Activated B cell treated with CpG ODN at 0.5 μM for 24 hours (primary cell): Measurements from ENCODE around the gene GPD2. TPM values are rescaled to one million over a fixed set of nuclear protein-coding genes. Genes with fewer than 3 reads are reported as not detected.

Experiments used
- ATAC-seq: fragments of 200-7000 bp; cut with Tn5 transposase; one replicate; pipeline ENCODE4 v1.10.0; 2021; ENCODE audit warnings: low read depth, mild to moderate bottlenecking, moderate library complexity
- CTCF ChIA-PET: fragments of 350-600 bp; sonication (Branson Sonifier 250); formaldehyde crosslinking; loops from one replicate; lab custom pipeline; 2021; ENCODE audit warnings: antibody characterized with exemption; lab: Charles Lee
- POLR2A ChIA-PET: fragments of 350-600 bp; sonication (Branson Sonifier 250); formaldehyde crosslinking; loops from one replicate; lab custom pipeline; 2021; ENCODE audit warnings: antibody characterized with exemption; lab: Charles Lee
- DNase-seq: peaks from one replicate; pipeline ENCODE4 v3.0.0; 2022
- H3K27ac Mint-ChIP-seq: one replicate; pipeline ENCODE4 v1.8.0; 2020; ENCODE audit warnings: mixed read lengths
- H3K27me3 Mint-ChIP-seq: one replicate; pipeline ENCODE4 v1.8.0; 2021; ENCODE audit warnings: mixed read lengths
- H3K36me3 Mint-ChIP-seq: one replicate; pipeline ENCODE4 v1.8.0; 2021; ENCODE audit warnings: low read depth, mixed read lengths
- H3K4me1 Mint-ChIP-seq: one replicate; pipeline ENCODE4 v1.8.0; 2021; ENCODE audit warnings: mixed read lengths
- H3K4me3 Mint-ChIP-seq: one replicate; pipeline ENCODE4 v1.8.0; 2020; ENCODE audit warnings: mild to moderate bottlenecking, mixed read lengths
- H3K9me3 Mint-ChIP-seq: one replicate; pipeline ENCODE4 v1.8.0; 2020; ENCODE audit warnings: mixed read lengths
- CTCF ChIP-seq: fragments of 200-600 bp; IDR thresholded peaks from one replicate; pipeline ENCODE4 v1.8.0; 2022; ENCODE audit warnings: antibody characterized with exemption, mild to moderate bottlenecking
- intact Hi-C: fragments of 100-400 bp; cut with micrococcal nuclease; formaldehyde crosslinking; loops from one replicate; pipeline ENCODE4 v1.15.1; 2024
- total RNA-seq: library from RNA; stranded (reverse); gene quantifications from 2 replicates; pipeline ENCODE4 v1.2.3, GENCODE V29; 2022

The GPD2 gene
- total RNA-seq, 1 donor from 2014 or later = 17.8 TPM

DNA sequence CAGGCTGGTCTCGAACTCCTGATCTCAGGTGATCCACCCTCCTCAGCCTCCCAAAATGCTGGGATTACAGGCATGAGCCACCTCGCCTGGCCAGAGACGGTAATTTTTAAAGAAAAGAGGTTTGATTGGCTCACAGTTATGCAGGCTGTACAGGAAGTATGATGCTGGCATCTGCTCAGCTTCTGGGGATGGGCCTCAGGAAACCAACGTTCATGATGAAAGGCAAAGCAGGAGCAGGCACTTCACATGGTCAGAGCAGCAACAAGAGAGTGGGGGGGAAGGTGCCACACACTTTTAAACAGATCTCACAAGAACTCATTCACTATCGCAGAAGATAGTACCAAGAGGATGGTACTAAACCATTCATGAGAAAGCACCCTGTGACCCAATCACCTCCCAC lies 38.0 kb upstream of the GPD2 start:
- Mint-ChIP-seq H3K9me3 (peaks cover 2% of the 10 kb centered on the region), H3K4me1 (peaks cover 35% of the 10 kb centered on the region), H3K27me3 (peaks cover 6% of the 10 kb centered on the region), H3K27ac (no peak overlapping the region), H3K4me3 (no peak overlapping the region), H3K36me3 (peaks cover 10% of the 10 kb centered on the region)
- DNase-seq = no peak
- TF ChIP-seq CTCF = no peak
- ChIA-PET POLR2A (no interaction called here), CTCF (no interaction called here)
- intact Hi-C loops = no loop called here
- ATAC-seq = no peak

- Mint-ChIP-seq H3K27me3 (peaks cover 6% of the 10 kb centered on the region), H3K4me3 (peak overlapping the region; percentile 96), H3K9me3 (no peaks in the 10 kb centered on the region), H3K4me1 (peaks cover 35% of the 10 kb centered on the region), H3K27ac (peak overlapping the region; percentile 99), H3K36me3 (peaks cover 10% of the 10 kb centered on the region)
- no peak for TF ChIP-seq CTCF
- ChIA-PET POLR2A (interaction anchor here (1.9 to 3.7 kb wide), 4 partner anchors 36 to 139 kb away, joined by 9 to 66 read pairs (median 44); partner anchors contain the start of genes GPD2 and NR4A2), CTCF (interaction anchor here (1.3 to 2.0 kb wide), 4 partner anchors 9 to 66 kb away, joined by 3 to 17 read pairs (median 4); no protein-coding TSS in a partner anchor)
- ATAC-seq (no peak), DNase-seq (no peak)
- intact Hi-C loops = no loop called here
Measured at GRCh38 chr2:156399224-156399949, 36.8 kb upstream of the GPD2 start.

DNA sequence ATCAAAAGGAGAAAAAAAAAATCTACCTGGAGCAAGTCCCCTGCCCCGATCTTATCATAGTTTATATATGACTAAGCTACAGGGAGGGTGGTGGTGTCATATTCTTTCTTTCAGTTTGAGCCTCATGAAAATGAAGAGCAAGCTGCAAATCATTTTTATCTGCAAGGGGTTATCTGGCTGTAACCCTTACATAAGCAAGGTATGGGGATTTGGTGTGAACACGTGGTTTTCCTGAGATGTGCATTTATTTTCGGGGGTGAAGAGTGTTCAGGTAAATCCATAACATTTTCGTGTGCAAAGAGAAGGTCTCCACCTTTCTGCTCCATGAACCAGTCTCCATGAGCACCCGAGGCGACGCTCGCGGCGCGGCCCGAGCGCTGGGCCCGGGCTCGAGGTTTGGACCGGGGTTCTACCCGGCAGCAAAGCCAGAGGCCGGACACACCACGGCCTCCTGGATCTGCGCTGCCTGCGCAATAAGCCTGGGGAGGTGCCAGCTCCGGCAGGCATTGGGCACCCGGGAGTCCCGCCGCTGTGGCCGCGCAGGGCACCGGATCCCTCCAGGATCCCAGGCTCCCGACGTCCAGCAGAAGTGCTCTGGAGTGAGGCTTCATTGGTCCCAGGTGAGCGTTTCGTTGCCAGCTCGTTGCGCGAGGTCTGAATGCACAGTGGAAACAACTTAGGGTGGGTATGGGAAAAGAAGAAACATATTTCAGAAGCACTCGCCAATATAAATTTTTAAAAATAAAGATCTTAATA lies 36.1 kb upstream of the GPD2 start:
- peak; percentile 54 for DNase-seq
- Mint-ChIP-seq H3K9me3 (no peaks in the 10 kb centered on the region), H3K27me3 (peaks cover 6% of the 10 kb centered on the region), H3K4me3 (peak overlapping the region; percentile 96), H3K27ac (peak overlapping the region; percentile 99), H3K36me3 (peaks cover 10% of the 10 kb centered on the region), H3K4me1 (peaks cover 35% of the 10 kb centered on the region)
- intact Hi-C loops = loop anchor here (1.0 to 10.0 kb wide), 8 partner anchors 31 to 1475 kb away; partner anchors contain the start of genes ACVR1 and GPD2
- peak; percentile 45 for ATAC-seq
- TF ChIP-seq CTCF = no peak
- ChIA-PET POLR2A (interaction anchor here (1.2 to 3.7 kb wide), 6 partner anchors 36 to 138 kb away, joined by 3 to 66 read pairs (median 17); partner anchors contain the start of genes GPD2 and NR4A2), CTCF (interaction anchor here (1.0 to 2.0 kb wide), 7 partner anchors 9 to 189 kb away, joined by 3 to 17 read pairs (median 4); no protein-coding TSS in a partner anchor)

- ChIA-PET POLR2A (interaction anchor here (1.2 to 3.7 kb wide), 6 partner anchors 35 to 137 kb away, joined by 3 to 66 read pairs (median 17); partner anchors contain the start of genes GPD2 and NR4A2), CTCF (interaction anchor here (1.0 to 2.0 kb wide), 7 partner anchors 10 to 189 kb away, joined by 3 to 17 read pairs (median 4); no protein-coding TSS in a partner anchor)
- Mint-ChIP-seq H3K36me3 (peaks cover 10% of the 10 kb centered on the region), H3K4me3 (peak overlapping the region; percentile 96), H3K27me3 (peaks cover 6% of the 10 kb centered on the region), H3K9me3 (no peaks in the 10 kb centered on the region), H3K27ac (peak overlapping the region; percentile 99), H3K4me1 (peaks cover 29% of the 10 kb centered on the region)
- ATAC-seq (peak; percentile 74), DNase-seq (peak; percentile 67)
- TF ChIP-seq CTCF = no peak
- intact Hi-C loops = loop anchor here (1.0 to 10.0 kb wide), 9 partner anchors 30 to 1474 kb away; partner anchors contain the start of genes ACVR1 and GPD2
Measured at GRCh38 chr2:156400706-156401678, 35.2 kb upstream of the GPD2 start.
